Gastroesophageal sphincter (tissue), 4 donors: ENCODE data around the gene CEP63. TPM values are rescaled to one million over a fixed set of nuclear protein-coding genes. Genes with fewer than 3 reads are reported as not detected.

Experiments used
- ATAC-seq: fragments of 150-250 bp; one replicate; pipeline ENCODE4 v1.9.1; 2016; ENCODE audit warnings: mild to moderate bottlenecking, moderate library complexity
- H3K27ac ChIP-seq, 4 donors: fragments of 200-600 bp; sonication (generic) in 3 of 4; 1 replicate in 3 of 4; 2 replicates in 1 of 4; pipeline ENCODE4 v1.5.1; 2016 to 2019
- H3K27me3 ChIP-seq: fragments of 200-600 bp; sonication (generic); one replicate; pipeline ENCODE4 v1.5.1; 2019
- H3K36me3 ChIP-seq, 2 donors: fragments of 200-600 bp; sonication (generic); one replicate each; pipeline ENCODE4 v1.5.1; 2019; ENCODE audit warnings: control low read depth in 1 of 2
- H3K4me1 ChIP-seq, 3 donors: fragments of 200-600 bp; sonication (generic); 1 replicate in 2 of 3; 2 replicates in 1 of 3; pipeline ENCODE4 v1.5.1; 2016 to 2019; ENCODE audit warnings: control low read depth in 2 of 3
- H3K4me3 ChIP-seq, 2 donors: fragments of 200-600 bp; sonication (generic); one replicate each; pipeline ENCODE4 v1.5.1; 2019; ENCODE audit warnings: mild to moderate bottlenecking in 1 of 2, moderate library complexity in 1 of 2
- H3K9me3 ChIP-seq, 3 donors: fragments of 200-600 bp; sonication (generic); one replicate each; pipeline ENCODE4 v1.5.1; 2017 to 2019; ENCODE audit warnings: control low read depth in 2 of 3
- EP300 ChIP-seq: sonication (generic); formaldehyde crosslinking; IDR thresholded peaks from one replicate; pipeline ENCODE4 v1.6.1; 2017; ENCODE audit warnings: antibody characterized with exemption, mild to moderate bottlenecking
- POLR2A ChIP-seq, 2 donors: fragments of 450-650 bp; IDR thresholded peaks; one replicate each; pipeline ENCODE4 v1.6.1; 2017; ENCODE audit warnings: antibody characterized with exemption in 2 of 2, mild to moderate bottlenecking in 2 of 2, moderate library complexity in 1 of 2
- POLR2AphosphoS5 ChIP-seq: sonication (generic); formaldehyde crosslinking; IDR thresholded peaks from one replicate; pipeline ENCODE4 v1.6.1; 2017; ENCODE audit warnings: antibody characterized with exemption
- WGBS, 2 donors: methylation state at CpG; one replicate each; pipeline ENCODE4 v1.1.5; 2018; ENCODE audit warnings: low coverage in 1 of 2; 5-methylcytosine and 5-hydroxymethylcytosine counted together
- total RNA-seq, 4 donors: library from RNA; depleted of rRNA; stranded (reverse); fragments of >200 nt; gene quantifications; one replicate each; pipeline ENCODE4 v1.1.0, GENCODE V29; 2016
- TF ChIP-seq, protein P1 (sequence below), 4 experiments: fragments of 200-600 bp in 2 of 4; fragments of 450-650 bp in 2 of 4; sonication (generic) in 1 of 4; IDR thresholded peaks; one replicate each; pipeline ENCODE4 v1.5.1; 2017 to 2019; ENCODE audit warnings: antibody characterized with exemption in 4 of 4, mild to moderate bottlenecking in 2 of 4, moderate library complexity in 2 of 4

The CEP63 gene
- total RNA-seq, 4 donors from 2014 or later = 17.9 to 30.1 (median 25.9) TPM

DNA sequence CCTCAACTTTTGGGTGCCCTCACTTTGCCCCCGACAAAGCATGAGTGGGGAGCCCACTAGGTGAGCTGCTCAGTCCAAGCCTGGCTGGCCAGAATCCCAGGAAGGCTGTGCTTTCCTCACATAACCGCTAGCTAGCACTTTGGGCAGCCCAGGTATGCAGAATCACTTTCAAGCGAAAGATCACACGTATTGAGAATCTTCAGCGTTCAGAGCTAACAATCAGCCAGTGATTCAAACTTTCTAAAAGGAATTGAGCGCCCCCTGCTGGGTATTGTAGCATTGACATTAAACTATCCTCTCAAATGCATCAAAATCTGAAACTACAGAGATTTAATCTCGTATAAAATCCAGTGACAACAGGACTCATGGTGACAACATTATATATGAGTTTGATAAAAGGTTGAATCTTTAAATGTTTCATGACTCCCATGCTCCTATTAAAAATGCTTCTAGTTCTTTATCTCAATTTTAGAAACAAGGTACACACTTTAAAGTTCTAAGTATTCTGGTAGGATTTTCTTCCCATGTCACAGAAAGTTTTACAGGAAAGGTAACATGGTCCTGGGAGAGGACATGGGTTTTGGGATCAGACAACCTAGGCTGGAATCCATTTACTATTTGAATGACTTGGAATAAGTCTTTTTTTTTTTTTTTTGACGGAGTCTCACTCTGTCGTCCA lies 11.8 kb upstream of the CEP63 start:
- TF ChIP-seq POLR2A (IDR thresholded peaks at IDR 0.05) (no peak), POLR2AphosphoS5 (peak; percentile 4)
- TF ChIP-seq, protein P1, sequence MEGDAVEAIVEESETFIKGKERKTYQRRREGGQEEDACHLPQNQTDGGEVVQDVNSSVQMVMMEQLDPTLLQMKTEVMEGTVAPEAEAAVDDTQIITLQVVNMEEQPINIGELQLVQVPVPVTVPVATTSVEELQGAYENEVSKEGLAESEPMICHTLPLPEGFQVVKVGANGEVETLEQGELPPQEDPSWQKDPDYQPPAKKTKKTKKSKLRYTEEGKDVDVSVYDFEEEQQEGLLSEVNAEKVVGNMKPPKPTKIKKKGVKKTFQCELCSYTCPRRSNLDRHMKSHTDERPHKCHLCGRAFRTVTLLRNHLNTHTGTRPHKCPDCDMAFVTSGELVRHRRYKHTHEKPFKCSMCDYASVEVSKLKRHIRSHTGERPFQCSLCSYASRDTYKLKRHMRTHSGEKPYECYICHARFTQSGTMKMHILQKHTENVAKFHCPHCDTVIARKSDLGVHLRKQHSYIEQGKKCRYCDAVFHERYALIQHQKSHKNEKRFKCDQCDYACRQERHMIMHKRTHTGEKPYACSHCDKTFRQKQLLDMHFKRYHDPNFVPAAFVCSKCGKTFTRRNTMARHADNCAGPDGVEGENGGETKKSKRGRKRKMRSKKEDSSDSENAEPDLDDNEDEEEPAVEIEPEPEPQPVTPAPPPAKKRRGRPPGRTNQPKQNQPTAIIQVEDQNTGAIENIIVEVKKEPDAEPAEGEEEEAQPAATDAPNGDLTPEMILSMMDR (IDR thresholded peaks at IDR 0.05) = peak; percentile 77 to 92 (median 83)
- no peak overlapping the region for H3K4me3 ChIP-seq
- H3K36me3 ChIP-seq = peaks cover 4 to 34% of the 10 kb centered on the region in 2 donors
- H3K27ac ChIP-seq = no peak overlapping the region
- WGBS, 2 donors = 10 to 23% methylated on average over 2 to 9 of the region's 9 CpGs
- ATAC-seq = peak; percentile 48
- H3K27me3 ChIP-seq = no peaks in the 10 kb centered on the region
- no peaks in the 10 kb centered on the region for H3K9me3 ChIP-seq
- peaks cover 0 to 20% (median 0%) of the 10 kb centered on the region in 3 donors for H3K4me1 ChIP-seq

DNA sequence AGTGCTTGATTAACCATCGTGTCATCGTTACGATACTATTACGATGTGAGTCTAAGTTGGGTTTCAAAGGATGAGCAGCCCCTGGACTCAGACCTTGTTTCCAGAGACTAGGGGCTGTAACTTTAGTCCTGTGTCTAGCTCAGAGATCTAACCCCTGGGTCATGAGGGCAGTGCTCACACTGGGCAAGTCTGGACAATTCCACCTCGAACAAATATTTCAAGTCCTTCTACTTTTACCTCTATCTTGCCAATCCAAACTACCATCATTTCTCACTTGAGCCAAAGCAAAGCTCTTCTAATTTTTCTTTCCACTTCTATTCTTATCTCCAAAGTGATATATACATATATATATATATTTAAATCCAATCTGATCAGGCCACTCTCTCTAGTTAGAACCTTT lies 10.9 kb upstream of the CEP63 start:
- Histone ChIP-seq H3K9me3 (no peaks in the 10 kb centered on the region), H3K27ac (no peak overlapping the region), H3K4me3 (no peak overlapping the region), H3K36me3 (peaks cover 4 to 39% of the 10 kb centered on the region in 2 donors), H3K27me3 (no peaks in the 10 kb centered on the region), H3K4me1 (peaks cover 0 to 20% (median 0%) of the 10 kb centered on the region in 3 donors)
- 76 to 100% methylated on average over 4 to 5 of the region's 5 CpGs for WGBS, 2 donors
- TF ChIP-seq POLR2AphosphoS5 (no peak), POLR2A (IDR thresholded peaks at IDR 0.05) (no peak), EP300 (no peak)
- TF ChIP-seq, protein P1 (IDR thresholded peaks at IDR 0.05) = no peak
- no peak for ATAC-seq

DNA sequence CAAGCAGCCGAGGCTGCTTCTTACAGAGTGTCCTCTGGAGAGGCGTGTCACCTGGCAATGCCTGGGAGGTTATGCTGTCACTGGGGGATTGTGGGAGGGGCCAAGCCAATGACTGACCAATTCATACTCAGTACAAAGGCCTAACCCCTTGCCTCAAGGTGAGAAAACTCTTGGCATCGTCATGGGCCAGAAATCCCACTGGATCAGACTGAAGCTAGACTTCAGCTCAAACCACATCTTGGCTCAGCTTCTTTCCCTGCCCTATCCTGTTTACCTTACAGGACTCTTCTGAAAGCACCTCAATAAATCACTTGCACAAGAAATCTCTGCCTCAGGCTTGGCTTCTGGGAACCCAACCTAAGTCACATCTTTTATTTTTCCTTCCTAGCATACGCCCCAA lies 9.6 kb upstream of the CEP63 start:
- no peak for ATAC-seq
- H3K4me1 ChIP-seq = peaks cover 0 to 20% (median 0%) of the 10 kb centered on the region in 3 donors
- 44 to 52% methylated on average over 1 to 4 of the region's 4 CpGs for WGBS, 2 donors
- peaks cover 4 to 53% of the 10 kb centered on the region in 2 donors for H3K36me3 ChIP-seq
- no peak overlapping the region for H3K4me3 ChIP-seq
- TF ChIP-seq POLR2A (IDR thresholded peaks at IDR 0.05) (no peak), POLR2AphosphoS5 (no peak), EP300 (no peak)
- TF ChIP-seq, protein P1 (IDR thresholded peaks at IDR 0.05) = no peak
- peak overlapping the region in 3 of 4 donors; percentile 22 to 67 (median 53) for H3K27ac ChIP-seq
- no peaks in the 10 kb centered on the region for H3K27me3 ChIP-seq
- H3K9me3 ChIP-seq = no peaks in the 10 kb centered on the region

DNA sequence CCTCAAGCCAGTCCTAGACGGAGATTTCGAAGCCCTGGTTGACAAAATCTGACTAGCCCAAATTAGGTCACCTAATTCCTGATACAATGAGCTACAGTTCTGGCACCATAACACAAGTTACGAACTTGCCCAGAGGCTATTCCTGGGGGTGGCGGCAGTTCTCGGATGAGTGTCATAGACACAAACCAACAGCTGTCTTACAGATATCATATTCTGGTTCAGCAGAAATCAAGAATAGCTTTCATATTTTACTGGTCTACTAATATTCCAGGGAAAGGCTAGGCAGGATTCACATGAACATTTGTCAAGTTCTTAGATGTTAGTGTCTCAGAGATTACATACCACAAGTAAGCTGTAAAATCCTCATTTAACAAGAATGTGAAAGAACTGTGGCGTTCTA lies 8.9 kb upstream of the CEP63 start:
- H3K4me1 ChIP-seq = peaks cover 0 to 20% (median 0%) of the 10 kb centered on the region in 3 donors
- ATAC-seq = peak; percentile 42
- WGBS, 2 donors = 48 to 55% methylated on average over 4 to 5 of the region's 6 CpGs
- H3K36me3 ChIP-seq = peaks cover 4 to 60% of the 10 kb centered on the region in 2 donors
- TF ChIP-seq POLR2A (IDR thresholded peaks at IDR 0.05) (no peak), EP300 (no peak), POLR2AphosphoS5 (no peak)
- TF ChIP-seq, protein P1 (IDR thresholded peaks at IDR 0.05) = no peak
- H3K4me3 ChIP-seq = no peak overlapping the region
- no peaks in the 10 kb centered on the region for H3K9me3 ChIP-seq
- peak overlapping the region in 3 of 4 donors; percentile 22 to 67 (median 53) for H3K27ac ChIP-seq
- no peaks in the 10 kb centered on the region for H3K27me3 ChIP-seq

DNA sequence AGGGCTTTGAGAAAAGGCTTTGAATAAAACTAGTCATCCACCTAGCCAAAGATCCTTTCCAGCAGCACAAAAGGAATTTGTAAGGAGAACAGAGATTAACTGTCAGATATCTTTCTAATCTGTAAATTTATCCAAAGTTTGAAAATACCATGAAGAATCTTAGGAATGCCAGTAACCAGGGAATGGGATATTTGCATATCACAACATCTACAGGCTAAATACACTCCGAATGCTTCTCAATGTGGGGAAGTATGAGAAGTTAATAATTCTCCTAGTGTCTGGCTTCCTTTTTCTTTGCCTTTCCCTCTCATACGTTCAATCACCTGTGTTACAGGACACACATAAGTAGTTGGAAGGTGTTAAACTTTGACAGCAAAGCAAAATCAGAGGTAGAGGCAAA lies 7.9 kb upstream of the CEP63 start:
- no peak overlapping the region for H3K4me3 ChIP-seq
- H3K27ac ChIP-seq = no peak overlapping the region
- H3K36me3 ChIP-seq = peaks cover 4 to 68% of the 10 kb centered on the region in 2 donors
- TF ChIP-seq EP300 (no peak), POLR2AphosphoS5 (no peak), POLR2A (IDR thresholded peaks at IDR 0.05) (no peak)
- TF ChIP-seq, protein P1 (IDR thresholded peaks at IDR 0.05) = no peak
- no peaks in the 10 kb centered on the region for H3K27me3 ChIP-seq
- WGBS, 2 donors = 71 to 77% methylated on average over 2 of the region's 2 CpGs
- ATAC-seq = no peak
- no peaks in the 10 kb centered on the region for H3K9me3 ChIP-seq
- peaks cover 0 to 27% (median 0%) of the 10 kb centered on the region in 3 donors for H3K4me1 ChIP-seq
